HG03066 (cell line): ENCODE measurements around the gene TPO.
"Not testable (repeated sequence)": the region's sequence is repeated elsewhere in the genome, so short reads cannot be mapped to it uniquely, and the experiment has no call there.

Experiments used
- ATAC-seq: cut with Tn5 transposase; IDR thresholded peaks from one replicate; pipeline ENCODE4 v1.9.1; 2021; ENCODE audit warnings: low read depth; ENCODE audit not compliant: unreplicated experiment

The TPO gene

DNA sequence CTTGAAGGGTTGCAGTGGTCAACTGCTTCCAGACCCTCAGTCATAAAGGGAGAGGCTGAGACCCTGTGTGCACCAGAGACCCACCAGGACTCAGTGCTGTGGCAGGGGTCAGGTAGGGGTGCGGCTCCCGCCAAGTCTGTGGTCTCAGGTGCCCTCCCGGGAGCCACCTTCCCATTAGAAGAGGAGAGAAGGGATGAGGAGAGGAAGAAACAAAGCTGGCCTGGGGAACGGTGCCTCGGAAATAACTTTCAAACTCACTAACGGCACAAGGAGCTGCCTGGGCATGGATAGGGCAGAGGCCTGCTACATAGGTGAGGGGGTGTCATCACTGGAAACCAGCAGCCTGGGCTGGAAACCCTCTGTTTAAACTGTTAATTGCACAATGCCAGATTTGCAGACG lies 84.9 kb downstream of the TPO start:
- ATAC-seq, result no peak

DNA sequence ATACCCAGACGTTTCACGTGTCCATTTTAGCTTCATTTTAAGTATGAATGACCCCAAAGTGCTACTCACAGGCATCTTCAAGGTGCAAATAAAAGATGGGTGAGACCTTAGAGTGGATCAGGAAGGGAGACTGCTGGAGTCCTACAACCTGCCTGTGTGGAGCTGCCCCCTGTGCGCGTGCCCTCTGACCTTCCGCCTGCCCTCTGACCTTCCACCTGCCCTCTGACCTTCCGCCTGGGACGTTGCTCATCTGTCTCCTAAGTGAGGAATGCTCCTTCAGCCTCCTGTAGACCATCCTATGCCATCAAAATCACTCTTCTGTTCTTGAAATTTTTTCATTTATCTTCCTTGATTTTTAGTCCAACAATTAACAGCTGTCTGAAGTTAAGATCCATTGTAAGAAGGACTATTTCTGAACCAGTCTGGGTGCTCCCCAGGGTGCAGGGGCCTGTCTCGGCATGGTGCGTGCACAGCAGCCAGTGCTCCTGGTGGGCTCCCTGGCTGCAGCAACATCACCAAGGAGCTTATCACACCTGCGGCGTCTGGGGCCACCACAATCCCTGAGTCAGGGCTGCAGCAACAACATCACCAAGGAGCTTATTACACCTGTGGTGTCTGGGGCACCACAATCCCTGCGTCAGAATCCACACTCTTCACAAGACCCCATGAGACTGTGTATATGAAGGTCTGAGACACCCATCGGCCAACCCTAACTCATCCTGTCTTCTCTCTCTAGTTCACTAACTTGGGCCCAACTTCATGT lies 86.0 kb downstream of the TPO start:
- no peak for ATAC-seq

DNA sequence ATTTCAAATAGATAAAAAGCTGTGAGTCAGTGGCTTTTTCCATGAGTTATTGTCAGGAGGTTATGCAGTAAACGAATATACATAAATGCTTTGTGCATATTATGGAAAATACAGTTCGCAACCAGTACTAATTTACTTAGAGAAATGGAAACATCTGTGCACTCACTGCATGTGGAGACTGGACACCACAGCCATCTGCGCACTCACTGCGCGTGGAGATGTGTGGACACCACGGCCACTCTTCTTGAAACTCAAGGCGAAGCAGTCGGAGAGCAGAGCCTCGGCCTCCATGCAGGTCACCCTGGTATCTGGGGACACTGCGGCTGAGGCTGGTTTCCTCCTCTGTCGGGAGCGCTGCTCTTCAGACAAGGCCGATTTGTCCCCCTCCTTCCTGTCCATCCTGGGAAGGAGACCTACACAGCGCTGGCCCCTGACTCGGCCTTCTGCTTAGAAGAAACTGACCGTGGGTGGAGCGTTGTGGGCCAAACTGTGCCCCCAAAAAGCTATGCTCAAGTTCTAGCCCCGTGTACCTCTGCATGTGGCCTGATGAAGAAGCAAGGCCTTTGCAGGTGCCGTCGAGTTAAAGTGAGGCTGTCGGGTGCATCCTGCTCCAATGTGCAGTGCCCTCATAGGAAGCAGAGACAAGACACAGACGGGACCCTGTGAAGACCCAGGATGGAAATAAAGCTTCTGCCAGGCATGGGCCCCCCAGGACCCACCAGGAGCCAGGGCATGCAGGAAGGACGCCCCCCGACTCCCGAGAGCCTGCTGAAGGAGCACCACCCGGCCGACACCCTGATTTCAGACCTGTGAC lies 88.0 kb downstream of the TPO start:
- no peak for ATAC-seq

DNA sequence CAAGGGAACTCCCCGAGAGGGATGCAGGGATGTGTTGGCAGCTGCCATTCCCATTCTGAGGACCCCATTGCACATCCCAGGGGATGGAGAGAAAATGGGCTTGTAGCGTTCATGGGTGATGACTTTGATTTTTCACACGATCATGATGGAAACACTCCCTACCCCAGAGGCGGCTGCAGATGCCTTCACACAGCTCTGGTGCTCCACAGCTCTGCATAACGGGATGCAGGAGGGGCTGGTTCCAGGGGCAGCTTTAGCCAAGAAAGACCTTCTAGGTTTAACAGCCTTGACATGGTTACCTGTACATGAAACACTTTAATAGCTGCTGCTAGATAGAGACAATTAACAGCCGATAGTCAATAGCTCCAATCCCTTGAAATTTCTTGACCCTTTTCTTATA lies 88.7 kb downstream of the TPO start:
- no peak for ATAC-seq

DNA sequence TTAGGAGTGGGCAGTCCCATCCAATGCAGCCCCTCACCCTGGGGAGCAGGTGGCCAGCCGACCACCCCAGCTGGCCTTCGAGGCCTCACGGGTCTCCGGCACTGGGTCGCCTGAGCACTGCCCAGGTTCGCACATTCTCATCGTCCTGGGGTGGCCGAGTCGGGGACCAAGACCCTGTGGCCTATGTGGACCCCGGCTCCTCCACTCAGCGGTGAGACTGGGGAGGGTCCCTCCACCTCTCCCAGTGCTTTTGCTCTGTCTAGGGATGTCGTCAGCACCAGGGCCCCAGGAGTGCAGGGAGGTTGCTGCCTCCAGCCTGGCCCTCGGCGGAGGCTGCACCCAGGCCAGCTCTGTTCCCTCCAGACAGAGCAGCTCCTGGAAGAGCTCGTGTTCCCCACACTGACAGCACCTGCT lies 89.6 kb downstream of the TPO start:
- no peak for ATAC-seq

DNA sequence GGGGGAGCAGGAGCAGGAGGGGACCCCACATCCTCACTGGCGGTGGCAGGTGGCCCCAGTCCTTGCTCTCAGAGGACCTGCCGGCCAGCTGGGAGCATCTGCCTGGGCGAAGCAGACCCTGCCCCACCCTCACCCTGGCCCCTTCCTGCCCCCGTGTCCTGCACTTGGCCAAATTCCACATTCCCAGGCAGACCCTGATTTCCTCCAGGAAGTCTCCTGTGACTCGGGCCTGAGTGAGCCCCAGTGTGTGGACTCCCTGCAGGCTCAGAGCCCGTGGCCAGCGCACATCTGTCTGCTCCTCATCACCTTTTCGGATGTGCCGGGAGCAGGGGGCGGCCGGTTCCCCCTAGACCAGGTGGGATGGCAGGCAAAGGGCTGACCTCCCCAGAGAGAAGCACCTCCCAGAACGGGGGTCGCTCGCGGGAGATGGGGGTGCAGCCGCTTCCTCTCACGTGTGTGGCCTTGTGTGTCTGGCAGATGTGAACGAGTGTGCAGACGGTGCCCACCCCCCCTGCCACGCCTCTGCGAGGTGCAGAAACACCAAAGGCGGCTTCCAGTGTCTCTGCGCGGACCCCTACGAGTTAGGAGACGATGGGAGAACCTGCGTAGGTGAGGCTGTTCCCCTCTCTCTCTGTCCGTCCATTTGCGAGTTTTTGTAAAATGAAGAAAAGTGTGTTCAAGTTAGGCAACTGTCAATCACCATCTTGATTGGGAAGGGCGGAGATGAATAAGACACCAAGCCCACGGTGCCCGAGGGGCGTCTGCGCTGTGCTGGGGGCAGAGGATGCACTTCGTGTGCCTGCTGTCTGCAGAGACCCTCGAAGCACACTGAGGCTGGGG lies 90.4 kb downstream of the TPO start:
- ATAC-seq, result no peak

DNA sequence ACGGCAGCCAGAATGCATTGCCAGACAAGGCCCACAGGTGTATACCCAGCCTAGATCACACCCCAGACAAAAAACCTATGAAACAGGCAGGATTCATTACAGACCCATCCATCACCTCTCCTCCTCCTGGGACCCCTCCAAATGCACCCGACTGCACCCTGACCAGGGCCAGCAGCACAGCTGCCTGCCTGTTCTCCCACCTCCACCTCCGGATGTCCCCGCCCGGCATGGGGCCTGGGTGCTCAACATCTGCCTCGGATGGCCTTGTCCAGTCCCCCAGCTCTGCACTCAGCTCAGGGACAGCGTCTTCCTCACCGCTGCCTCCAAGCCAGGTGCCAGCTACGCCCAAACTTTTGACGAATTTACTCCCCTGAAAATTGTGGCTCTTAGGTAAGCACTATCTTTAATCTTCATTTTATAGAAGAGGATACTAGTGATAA lies 91.1 kb downstream of the TPO start:
- no peak for ATAC-seq

DNA sequence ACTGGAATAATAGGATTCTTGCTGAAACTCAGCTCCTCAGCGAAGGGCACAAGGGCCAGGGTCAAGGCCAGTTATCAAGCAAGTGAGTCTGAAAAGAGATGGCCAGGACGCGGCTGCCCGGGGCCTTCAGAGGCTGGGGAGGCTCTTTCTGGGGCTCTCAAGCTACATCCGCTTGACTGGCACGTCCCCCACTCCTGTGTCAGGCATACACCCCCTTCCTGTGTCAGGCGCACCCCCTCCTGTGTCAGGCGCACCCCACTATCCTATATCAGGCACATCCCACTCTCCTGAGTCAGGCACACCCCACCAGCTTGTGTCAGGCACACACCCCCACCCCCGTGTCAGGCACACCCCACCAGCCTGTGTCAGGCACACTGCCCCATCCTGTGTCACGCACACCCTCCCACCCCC lies 91.8 kb downstream of the TPO start:
- ATAC-seq, result no peak

DNA sequence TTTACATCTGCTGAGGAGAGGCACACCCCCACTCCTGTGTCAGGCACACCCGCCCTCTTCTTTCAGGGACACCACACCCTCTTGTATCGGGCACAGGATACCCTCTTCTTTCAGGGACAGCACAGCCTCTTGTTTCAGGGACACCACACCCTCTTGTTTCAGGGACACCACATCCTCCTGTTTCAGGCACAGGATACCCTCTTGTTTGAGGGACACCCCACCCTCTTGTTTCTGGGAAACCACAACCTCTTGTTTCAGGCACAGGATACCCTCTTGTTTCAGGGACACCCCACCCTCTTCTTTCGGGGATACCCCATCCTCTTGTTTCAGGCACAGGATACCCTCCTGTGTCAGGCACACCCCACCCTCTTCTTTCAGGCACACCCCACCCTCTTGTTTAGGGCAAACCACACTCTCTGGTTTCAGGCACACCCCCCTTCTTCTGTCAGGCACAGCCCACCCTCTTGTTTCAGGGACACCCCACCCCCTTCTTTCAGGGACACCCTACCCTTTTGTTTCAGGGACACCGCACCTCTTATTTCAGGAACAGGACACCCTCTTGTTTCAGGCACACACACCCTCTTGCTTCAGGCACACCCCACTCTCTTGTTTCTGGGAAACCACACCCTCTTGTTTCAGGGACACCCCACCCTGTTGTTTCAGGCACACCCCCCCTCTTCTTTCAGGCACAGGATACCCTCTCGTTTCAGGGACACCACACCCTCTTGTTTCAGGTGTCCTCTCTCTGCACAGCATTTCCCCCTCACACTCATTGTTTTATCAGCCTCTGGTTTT lies 96.2 kb downstream of the TPO start:
- no peak for ATAC-seq

DNA sequence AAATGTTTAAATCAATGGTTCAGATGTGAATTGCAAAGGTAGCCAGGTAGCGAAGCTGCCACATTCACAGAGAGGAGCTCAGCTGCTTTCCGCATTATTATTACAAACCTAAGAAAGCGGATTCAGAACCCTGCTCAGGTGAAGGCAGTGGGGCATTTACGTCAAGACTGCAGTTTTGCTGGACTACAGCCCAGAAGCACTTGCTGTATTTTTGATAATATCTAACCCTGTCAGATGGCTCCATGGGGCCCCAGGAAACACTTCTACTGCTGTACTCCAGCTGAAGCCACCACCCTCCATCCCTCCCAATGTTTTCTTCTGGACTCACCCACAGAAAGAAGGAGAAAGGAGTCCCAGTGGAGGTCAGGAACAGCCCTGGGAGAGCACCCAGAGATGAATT lies 96.9 kb downstream of the TPO start:
- ATAC-seq, result no peak

DNA sequence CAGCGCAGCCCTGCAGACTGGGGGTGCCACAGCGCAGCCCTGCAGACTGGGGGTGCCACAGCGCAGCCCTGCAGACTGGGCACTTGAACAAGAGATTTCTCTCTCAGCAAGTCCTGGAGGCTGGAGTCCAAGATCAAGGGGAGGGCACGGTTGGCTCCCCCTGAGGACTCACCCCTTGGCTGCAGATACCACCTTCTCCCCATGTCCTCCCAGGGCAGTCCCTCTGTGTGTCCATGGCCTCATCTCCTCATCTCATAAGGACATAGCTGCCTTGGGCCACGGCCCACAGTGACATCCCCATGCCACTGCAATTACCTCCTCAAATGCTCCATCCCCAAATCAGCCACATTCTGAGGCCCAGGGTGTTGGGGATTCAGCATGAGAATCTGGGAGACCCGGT lies 98.2 kb downstream of the TPO start:
- ATAC-seq, result no peak

DNA sequence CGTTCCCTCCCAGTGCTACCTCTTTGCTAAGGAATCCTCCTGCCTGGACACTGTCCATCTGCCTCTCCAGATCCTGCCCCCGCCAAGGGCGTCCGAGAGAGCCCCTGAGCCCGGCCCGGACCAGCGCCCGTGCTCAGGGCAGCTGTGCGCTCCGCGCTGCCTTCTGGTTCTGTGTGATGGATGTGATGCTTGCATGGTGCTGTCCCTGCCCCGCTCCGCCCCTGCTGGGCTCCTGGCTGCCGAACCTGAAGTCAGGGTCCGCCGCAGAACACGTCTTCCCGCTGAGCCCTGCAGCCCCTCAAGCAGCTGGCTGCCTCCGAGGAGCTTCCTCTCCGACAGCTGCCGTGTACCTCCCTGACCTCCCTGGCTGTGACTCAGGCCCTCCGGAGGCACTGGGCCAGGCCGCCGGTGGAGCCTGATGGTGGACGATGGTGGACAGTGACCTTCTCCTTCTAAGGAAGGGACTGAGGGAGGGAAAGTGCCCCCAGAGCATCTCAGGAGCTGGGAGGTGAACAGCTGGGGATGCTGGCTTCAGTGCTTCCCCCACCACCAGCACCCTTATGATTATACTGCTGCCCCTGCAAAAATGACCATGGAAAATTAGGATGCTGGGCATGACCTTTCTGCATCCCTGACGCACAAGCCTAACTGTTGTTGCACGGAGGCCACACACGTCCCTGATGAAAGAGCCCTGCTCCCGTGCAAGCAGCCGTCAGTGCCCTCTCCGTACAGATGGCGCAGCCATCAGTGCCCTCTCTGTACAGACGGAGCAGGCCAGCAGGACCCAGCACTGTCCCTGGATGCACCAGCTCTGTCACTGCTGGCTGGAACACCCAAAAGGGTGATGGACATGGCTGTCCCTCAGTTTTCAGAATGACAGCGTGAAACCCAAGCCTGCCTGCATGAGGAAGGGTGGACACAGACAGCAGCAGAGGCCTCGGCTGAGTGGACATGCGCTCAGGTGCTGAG lies 99.3 kb downstream of the TPO start:
- ATAC-seq, result no peak

DNA sequence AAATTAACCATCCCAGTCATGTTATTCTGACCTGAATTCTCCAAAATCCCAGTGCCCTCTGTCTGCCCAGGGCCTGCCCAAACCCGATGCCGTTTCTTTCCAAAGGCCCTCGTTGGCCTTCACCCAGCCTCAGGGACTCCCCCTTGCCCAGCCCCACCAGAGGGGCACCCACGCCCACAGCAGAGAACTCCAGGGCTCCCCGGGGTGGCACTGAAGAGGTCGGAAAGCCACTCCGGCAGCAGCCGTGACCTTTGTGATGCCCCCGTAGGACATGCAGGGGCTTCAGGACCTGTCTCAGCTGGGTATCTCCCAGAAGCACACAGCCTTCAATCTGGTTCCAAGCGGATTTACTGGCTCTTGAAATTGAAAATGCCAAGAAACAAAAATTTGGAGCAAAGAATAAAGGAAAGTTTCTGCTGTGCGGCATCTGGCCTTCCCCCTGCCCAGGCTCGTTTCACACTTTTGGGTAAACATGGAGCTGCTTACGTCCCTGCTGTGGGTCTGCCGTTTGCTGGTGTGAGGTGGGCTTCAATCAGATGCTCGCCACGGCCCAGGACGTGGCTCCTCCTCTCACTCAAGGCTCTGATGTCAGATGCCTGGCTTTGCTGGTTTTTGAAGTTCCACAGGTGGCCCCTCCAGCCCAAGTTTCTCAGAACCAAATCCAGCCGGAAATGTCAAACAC lies 101.3 kb downstream of the TPO start:
- ATAC-seq, result no peak

DNA sequence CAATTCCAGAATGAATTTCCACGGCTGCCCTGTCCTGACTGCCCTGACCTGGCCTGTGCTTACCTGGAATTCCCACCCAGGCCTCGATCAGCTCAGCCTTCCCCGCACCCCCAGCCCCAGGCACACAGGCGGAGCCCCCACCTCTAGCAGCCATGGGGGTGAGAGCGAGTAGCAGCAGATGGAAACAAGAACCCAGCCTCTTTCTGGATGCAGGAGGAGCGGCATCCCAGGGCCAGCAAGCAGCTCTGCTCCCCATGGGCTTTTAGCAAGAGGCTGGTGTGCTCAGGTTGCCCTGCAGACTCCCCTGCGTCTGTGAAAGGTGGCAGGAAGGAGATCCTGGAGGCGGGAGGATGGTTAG lies 101.8 kb downstream of the TPO start:
- no peak for ATAC-seq

DNA sequence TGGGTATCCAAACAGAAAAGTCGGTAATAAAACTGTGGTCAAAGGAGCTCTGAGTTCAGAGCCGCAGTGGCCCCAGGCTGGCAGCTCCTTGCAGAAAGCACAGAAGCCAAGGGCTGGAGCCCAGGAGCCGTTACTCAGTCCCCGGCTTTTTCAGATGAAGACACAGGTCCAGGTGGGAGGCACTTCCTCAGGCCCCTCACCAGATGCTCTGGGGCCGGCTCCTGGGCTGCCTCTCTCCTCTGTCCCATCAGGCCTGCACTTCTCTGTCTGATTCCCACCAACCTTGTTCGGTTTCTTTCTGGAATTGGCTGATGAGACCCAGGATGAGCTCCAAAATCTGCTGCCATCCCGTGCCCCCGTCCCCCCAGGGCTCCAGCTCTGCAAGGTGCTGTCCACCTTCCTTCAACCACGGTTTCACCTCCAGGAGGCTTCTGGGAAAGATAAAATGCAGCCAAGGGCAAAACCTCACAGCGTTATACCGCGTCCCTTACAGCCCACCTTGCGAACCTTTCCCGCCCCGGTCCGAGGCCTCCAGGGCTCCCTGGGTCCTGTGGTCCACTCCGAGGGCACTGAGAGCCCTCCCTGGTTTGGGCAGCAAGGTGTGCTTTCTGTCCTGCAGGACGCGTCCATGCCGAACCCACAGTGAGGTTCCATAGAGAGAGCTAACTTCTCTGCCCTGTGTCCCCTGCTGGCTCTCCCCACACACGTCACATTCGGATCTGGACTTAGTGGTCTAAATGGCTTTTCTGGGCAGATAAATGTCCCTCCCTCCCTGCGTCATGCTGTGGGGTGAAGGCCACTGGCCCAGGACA lies 102.9 kb downstream of the TPO start:
- no peak for ATAC-seq

DNA sequence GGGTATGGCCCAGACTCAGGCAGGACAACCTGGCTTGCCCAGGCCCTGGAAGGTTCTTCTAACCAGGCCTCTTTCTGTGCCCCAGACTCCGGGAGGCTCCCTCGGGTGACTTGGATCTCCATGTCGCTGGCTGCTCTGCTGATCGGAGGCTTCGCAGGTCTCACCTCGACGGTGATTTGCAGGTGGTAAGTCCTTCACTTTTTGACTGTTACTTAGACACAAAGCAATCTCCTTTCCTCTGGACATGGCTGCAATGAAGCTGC lies 103.5 kb downstream of the TPO start:
- ATAC-seq, result no peak

DNA sequence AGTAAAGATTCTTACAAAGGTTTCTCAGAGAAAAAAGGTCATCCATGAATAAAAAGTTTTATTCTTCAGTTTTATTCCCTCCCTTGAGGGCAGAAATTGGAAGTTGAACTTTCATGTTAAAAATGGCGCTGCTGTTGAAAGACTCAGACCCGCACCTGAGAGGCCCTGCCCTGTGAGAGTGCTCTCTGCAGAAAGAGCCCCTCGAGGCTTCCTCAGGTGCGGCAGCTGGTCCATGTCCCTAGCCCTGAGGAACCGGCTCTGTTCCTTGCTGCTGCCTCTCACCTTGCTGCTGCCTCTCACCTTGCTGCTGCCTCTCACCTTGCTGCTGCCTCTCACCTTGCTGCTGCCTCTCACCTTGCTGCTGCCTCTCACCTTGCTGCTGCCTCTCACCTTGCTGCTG lies 104.0 kb downstream of the TPO start:
- not testable (repeated sequence) for ATAC-seq

DNA sequence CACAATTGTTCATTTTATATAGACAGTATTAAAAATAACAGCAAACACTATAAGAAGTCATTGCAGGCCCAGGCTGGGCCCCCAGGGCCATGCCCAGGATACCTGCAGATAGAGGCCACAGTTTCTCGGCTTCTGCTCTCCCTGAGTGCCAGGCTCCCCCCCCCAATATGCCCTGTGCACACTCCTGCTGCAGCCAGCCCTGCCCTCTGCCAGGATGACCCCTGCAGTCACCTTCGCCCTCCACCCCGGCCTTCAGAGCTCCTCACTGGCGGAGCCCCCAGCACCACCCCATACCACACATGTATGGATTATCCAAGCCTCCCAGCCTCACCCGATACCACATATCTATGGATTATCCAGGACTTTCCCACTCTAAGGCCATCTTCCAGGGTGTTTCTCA lies 104.5 kb downstream of the TPO start:
- no peak for ATAC-seq
